GM23248 (cell line): ENCODE results near the gene RPS6KC1. TPM values are rescaled to one million over a fixed set of nuclear protein-coding genes. Genes with fewer than 3 reads are reported as not detected.

Experiments used
- DNase-seq: peaks from one replicate; pipeline ENCODE4 v3.0.0-alpha.2; 2015
- H2AFZ ChIP-seq: fragments of 200-600 bp; sonication (generic); 2 replicates; pipeline ENCODE4 v1.6.1; 2016; ENCODE audit warnings: antibody characterized with exemption
- H3F3A ChIP-seq: fragments of 200-600 bp; sonication (generic); 2 replicates; pipeline ENCODE4 v1.6.1; 2016; ENCODE audit warnings: mild to moderate bottlenecking, antibody characterized with exemption, mixed run types; ENCODE audit not compliant: insufficient read depth
- H3K27ac ChIP-seq: fragments of 200-600 bp; sonication (generic); 2 replicates; pipeline ENCODE4 v1.5.1; 2016; ENCODE audit warnings: mild to moderate bottlenecking
- H3K27me3 ChIP-seq: fragments of 200-600 bp; sonication (generic); replicated peaks from 2 replicates; pipeline ENCODE4 v1.6.1; 2016; ENCODE audit warnings: mild to moderate bottlenecking; ENCODE audit not compliant: insufficient read depth
- H3K36me3 ChIP-seq: fragments of 200-600 bp; sonication (generic); 2 replicates; pipeline ENCODE4 v1.6.1; 2016; ENCODE audit warnings: low read depth, mild to moderate bottlenecking
- H3K4me1 ChIP-seq: fragments of 200-600 bp; sonication (generic); 2 replicates; pipeline ENCODE4 v1.6.1; 2016; ENCODE audit warnings: mild to moderate bottlenecking; ENCODE audit not compliant: insufficient read depth
- H3K4me2 ChIP-seq: fragments of 200-600 bp; sonication (generic); one replicate; pipeline ENCODE4 v1.6.1; 2016; ENCODE audit warnings: mild to moderate bottlenecking; ENCODE audit not compliant: unreplicated experiment
- H3K4me3 ChIP-seq: fragments of 200-600 bp; sonication (generic); 2 replicates; pipeline ENCODE4 v1.5.1; 2016; ENCODE audit warnings: mild to moderate bottlenecking
- H3K79me2 ChIP-seq: fragments of 200-600 bp; sonication (generic); 2 replicates; pipeline ENCODE4 v1.6.1; 2016; ENCODE audit warnings: mild to moderate bottlenecking; ENCODE audit not compliant: insufficient read depth
- H3K9ac ChIP-seq: fragments of 200-600 bp; sonication (generic); 2 replicates; pipeline ENCODE4 v1.6.1; 2016; ENCODE audit warnings: mild to moderate bottlenecking
- H3K9me2 ChIP-seq: fragments of 200-600 bp; sonication (generic); 2 replicates; pipeline ENCODE4 v1.6.1; 2016; ENCODE audit warnings: mixed run types, mild to moderate bottlenecking, moderate library complexity; ENCODE audit not compliant: insufficient read depth
- H3K9me3 ChIP-seq: fragments of 200-600 bp; sonication (generic); one replicate; pipeline ENCODE4 v1.6.1; 2017; ENCODE audit warnings: low read depth
- H4K20me1 ChIP-seq: fragments of 200-600 bp; sonication (generic); 2 replicates; pipeline ENCODE4 v1.6.0; 2016; ENCODE audit not compliant: insufficient read depth
- EZH2 ChIP-seq: fragments of 200-600 bp; sonication (generic); IDR thresholded peaks from 2 replicates; pipeline ENCODE4 v1.6.1; 2018; ENCODE audit warnings: antibody characterized with exemption, mild to moderate bottlenecking; ENCODE audit not compliant: insufficient read depth, poor library complexity, severe bottlenecking
- EZH2phosphoT487 ChIP-seq: fragments of 200-600 bp; sonication (generic); IDR thresholded peaks from 2 replicates; pipeline ENCODE4 v1.6.1; 2018; ENCODE audit warnings: antibody characterized with exemption, moderate library complexity, mild to moderate bottlenecking, low read depth; ENCODE audit not compliant: insufficient read depth
- WGBS, 2 experiments: methylation state at CpG; one replicate each; pipeline ENCODE4 v1.1.6; 2015 to 2017; ENCODE audit warnings: low lambda C conversion rate in 2 of 2, low coverage in 1 of 2; ENCODE audit errors: missing lambda C conversion rate in 2 of 2; 5-methylcytosine and 5-hydroxymethylcytosine counted together
- in situ Hi-C: fragments of 300-500 bp; cut with MboI; formaldehyde crosslinking; loops from 2 replicates; pipeline ENCODE4 v1.15.0; 2020
- polyA plus RNA-seq: library from polyadenylated mRNA; unstranded; fragments of >200 nt; fragmentation: Nextera tagmentation; extraction: Ambion mirVana; gene quantifications from 2 replicates; pipeline ENCODE4 v1.2.1, GENCODE V29; 2016
- total RNA-seq: library from RNA; depleted of rRNA; stranded (reverse); fragments of >200 nt; shearing (Covaris generic); gene quantifications from 2 replicates; pipeline ENCODE4 v1.2.3, GENCODE V29; 2014

Gene RPS6KC1
- total and polyA plus RNA-seq, 2 experiments from 2014 or later: 16.4 to 16.8 TPM

GRCh38 chr1:213245260-213245910, 194.3 kb downstream of the RPS6KC1 start:
- no peak for DNase-seq
- Histone ChIP-seq H3K4me1 (no peaks in the 10 kb centered on the region), H3K9me3 (no peaks in the 10 kb centered on the region), H3K27me3 (no peaks in the 10 kb centered on the region), H3K79me2 (no peaks in the 10 kb centered on the region), H3K9ac (no peak overlapping the region), H3K4me3 (no peak overlapping the region), H3F3A (no peaks in the 10 kb centered on the region), H3K4me2 (no peak overlapping the region), H3K27ac (no peak overlapping the region), H2AFZ (no peak overlapping the region), H3K36me3 (peaks cover 7% of the 10 kb centered on the region; the same call in 1 of the 2 replicates), H4K20me1 (no peaks in the 10 kb centered on the region), H3K9me2 (no peaks in the 10 kb centered on the region)
- in situ Hi-C loops: no loop called here
- TF ChIP-seq EZH2phosphoT487 (no peak), EZH2 (no peak)

GRCh38 chr1:213247038-213247437, 196.0 kb downstream of the RPS6KC1 start:
- Histone ChIP-seq H3K36me3 (peaks cover 7% of the 10 kb centered on the region; the same call in 1 of the 2 replicates), H3K4me3 (no peak overlapping the region), H2AFZ (no peak overlapping the region), H4K20me1 (no peaks in the 10 kb centered on the region), H3K4me2 (no peak overlapping the region), H3K27me3 (no peaks in the 10 kb centered on the region), H3K79me2 (no peaks in the 10 kb centered on the region), H3K27ac (no peak overlapping the region), H3K9me3 (no peaks in the 10 kb centered on the region), H3K9ac (no peak overlapping the region), H3K4me1 (no peaks in the 10 kb centered on the region), H3K9me2 (no peaks in the 10 kb centered on the region), H3F3A (no peaks in the 10 kb centered on the region)
- TF ChIP-seq EZH2phosphoT487 (no peak), EZH2 (no peak)
- DNase-seq: no peak
- in situ Hi-C loops: no loop called here
- 94 to 96% methylated on average over 2 of the region's 2 CpGs for WGBS, 2 experiments

- Histone ChIP-seq H3K4me3 (no peak overlapping the region), H3K36me3 (peaks cover 7% of the 10 kb centered on the region; the same call in 1 of the 2 replicates), H3K4me2 (no peak overlapping the region), H3K27ac (no peak overlapping the region), H3K9me3 (no peaks in the 10 kb centered on the region), H3K9me2 (no peaks in the 10 kb centered on the region), H3K27me3 (no peaks in the 10 kb centered on the region), H2AFZ (no peak overlapping the region), H3K9ac (no peak overlapping the region), H3K79me2 (no peaks in the 10 kb centered on the region), H3K4me1 (no peaks in the 10 kb centered on the region), H3F3A (no peaks in the 10 kb centered on the region), H4K20me1 (no peaks in the 10 kb centered on the region)
- WGBS, 2 experiments: 97 to 98% methylated on average over 6 of the region's 6 CpGs
- in situ Hi-C loops: no loop called here
- no peak for TF ChIP-seq EZH2phosphoT487
- DNase-seq: no peak
Measured at GRCh38 chr1:213249395-213249794, 198.4 kb downstream of the RPS6KC1 start.

- H3K9me3 ChIP-seq: no peaks in the 10 kb centered on the region
- no peaks in the 10 kb centered on the region for H3K4me1 ChIP-seq
- WGBS, 2 experiments: 96 to 97% methylated on average over 6 of the region's 6 CpGs
- no peaks in the 10 kb centered on the region for H3K79me2 ChIP-seq
- no peak overlapping the region for H3K9ac ChIP-seq
- H3K4me3 ChIP-seq: no peak overlapping the region
- H3K4me2 ChIP-seq: no peak overlapping the region
- DNase-seq: no peak
- TF ChIP-seq EZH2: no peak
- TF ChIP-seq EZH2phosphoT487: no peak
- H3K36me3 ChIP-seq: peaks cover 7% of the 10 kb centered on the region; the same call in 1 of the 2 replicates
- in situ Hi-C loops: no loop called here
- H3K27ac ChIP-seq: no peak overlapping the region
- H2AFZ ChIP-seq: no peak overlapping the region
- H3K9me2 ChIP-seq: no peaks in the 10 kb centered on the region
- no peaks in the 10 kb centered on the region for H3K27me3 ChIP-seq
- no peaks in the 10 kb centered on the region for H3F3A ChIP-seq
- H4K20me1 ChIP-seq: no peaks in the 10 kb centered on the region
Measured at GRCh38 chr1:213250041-213250440, 199.0 kb downstream of the RPS6KC1 start.

GRCh38 chr1:213250446-213250845, 199.4 kb downstream of the RPS6KC1 start:
- Histone ChIP-seq H3K9me3 (no peaks in the 10 kb centered on the region), H3K4me3 (no peak overlapping the region), H3K36me3 (peaks cover 9% of the 10 kb centered on the region; the same call in 1 of the 2 replicates), H2AFZ (no peak overlapping the region), H3K27me3 (no peaks in the 10 kb centered on the region), H3K4me1 (no peaks in the 10 kb centered on the region), H3K79me2 (no peaks in the 10 kb centered on the region), H3K4me2 (no peak overlapping the region), H3K27ac (no peak overlapping the region), H4K20me1 (no peaks in the 10 kb centered on the region), H3K9ac (no peak overlapping the region), H3K9me2 (no peaks in the 10 kb centered on the region), H3F3A (no peaks in the 10 kb centered on the region)
- no peak for TF ChIP-seq EZH2
- no peak for TF ChIP-seq EZH2phosphoT487
- WGBS, 2 experiments: 95 to 97% methylated on average over 3 of the region's 3 CpGs
- no peak for DNase-seq
- in situ Hi-C loops: no loop called here
